Measurements from ENCODE around the gene NDUFC1. TPM values are rescaled to one million over a fixed set of nuclear protein-coding genes. Genes with fewer than 3 reads are reported as not detected.

The NDUFC1 gene
- total and polyA plus RNA-seq, 2 donors (not counting 1 experiment from before 2014, with no cell fraction given) = 36.9 to 47.9 TPM

DNA sequence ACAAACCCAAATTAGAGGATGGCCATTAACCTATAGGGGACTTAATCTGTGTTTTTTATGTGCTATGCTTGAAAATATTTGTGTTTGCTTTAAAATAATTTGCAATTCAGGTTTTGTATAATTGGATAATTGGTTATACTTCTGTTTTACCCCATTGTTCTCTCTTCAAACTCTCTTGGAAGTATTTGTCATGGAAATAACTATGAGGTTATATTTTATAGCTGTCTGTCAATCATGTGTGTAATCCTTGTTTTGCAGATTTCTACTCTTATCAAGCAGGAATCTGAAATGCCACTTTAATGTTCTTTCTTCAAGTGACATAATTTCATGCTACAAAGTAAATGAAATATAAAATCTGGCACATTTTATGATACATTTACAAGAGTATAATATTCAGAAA is 15.4 kb upstream of the NDUFC1 start:
- H4K20me1 ChIP-seq (ENCODE audit: control insufficient read depth, extremely low read depth, insufficient read depth, low read length) = no peaks in the 10 kb centered on the region
- no peaks in the 10 kb centered on the region for H3K27me3 ChIP-seq (ENCODE audit: control insufficient read depth, insufficient read depth, low read length)
- H3K4me1 ChIP-seq (ENCODE audit: control insufficient read depth, extremely low read depth, insufficient read depth, low read length) = no peaks in the 10 kb centered on the region
- DNase-seq (ENCODE audit: low read depth in 2 of 2) = no peak
- H3K9ac ChIP-seq (ENCODE audit: insufficient read depth, low read length) = no peak overlapping the region
- no peaks in the 10 kb centered on the region for H3K36me3 ChIP-seq (ENCODE audit: control insufficient read depth, insufficient read depth, low read length)
- no peak overlapping the region for H3K4me2 ChIP-seq (ENCODE audit: extremely low read depth, insufficient read depth, low read length)
- no peak overlapping the region for H3K4me3 ChIP-seq (replicated peaks in 1 of 4; ENCODE audit: control extremely low read depth in 1 of 4, insufficient read depth in 1 of 4, low read depth in 3 of 4, low read length in 4 of 4)
- H2AFZ ChIP-seq (ENCODE audit: low read length) = no peak overlapping the region
- peaks cover 95% of the 10 kb centered on the region for H3K79me2 ChIP-seq (ENCODE audit: control insufficient read depth, insufficient read depth, low read length)
- no peaks in the 10 kb centered on the region for H3K9me3 ChIP-seq (ENCODE audit: control insufficient read depth, insufficient read depth, low read depth, low read length)
- TF ChIP-seq, protein P1, sequence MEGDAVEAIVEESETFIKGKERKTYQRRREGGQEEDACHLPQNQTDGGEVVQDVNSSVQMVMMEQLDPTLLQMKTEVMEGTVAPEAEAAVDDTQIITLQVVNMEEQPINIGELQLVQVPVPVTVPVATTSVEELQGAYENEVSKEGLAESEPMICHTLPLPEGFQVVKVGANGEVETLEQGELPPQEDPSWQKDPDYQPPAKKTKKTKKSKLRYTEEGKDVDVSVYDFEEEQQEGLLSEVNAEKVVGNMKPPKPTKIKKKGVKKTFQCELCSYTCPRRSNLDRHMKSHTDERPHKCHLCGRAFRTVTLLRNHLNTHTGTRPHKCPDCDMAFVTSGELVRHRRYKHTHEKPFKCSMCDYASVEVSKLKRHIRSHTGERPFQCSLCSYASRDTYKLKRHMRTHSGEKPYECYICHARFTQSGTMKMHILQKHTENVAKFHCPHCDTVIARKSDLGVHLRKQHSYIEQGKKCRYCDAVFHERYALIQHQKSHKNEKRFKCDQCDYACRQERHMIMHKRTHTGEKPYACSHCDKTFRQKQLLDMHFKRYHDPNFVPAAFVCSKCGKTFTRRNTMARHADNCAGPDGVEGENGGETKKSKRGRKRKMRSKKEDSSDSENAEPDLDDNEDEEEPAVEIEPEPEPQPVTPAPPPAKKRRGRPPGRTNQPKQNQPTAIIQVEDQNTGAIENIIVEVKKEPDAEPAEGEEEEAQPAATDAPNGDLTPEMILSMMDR (conservative IDR thresholded peaks at IDR 0.05 in 1 of 2, IDR thresholded peaks at IDR 0.05 in 1 of 2; ENCODE audit: low read depth in 1 of 2, low read length in 2 of 2) = no peak
- no peak for TF ChIP-seq EZH2 (IDR thresholded peaks at IDR 0.05; ENCODE audit: low read length, missing control alignments)
- H3K27ac ChIP-seq (ENCODE audit: insufficient read depth, low read length) = no peak overlapping the region

DNA sequence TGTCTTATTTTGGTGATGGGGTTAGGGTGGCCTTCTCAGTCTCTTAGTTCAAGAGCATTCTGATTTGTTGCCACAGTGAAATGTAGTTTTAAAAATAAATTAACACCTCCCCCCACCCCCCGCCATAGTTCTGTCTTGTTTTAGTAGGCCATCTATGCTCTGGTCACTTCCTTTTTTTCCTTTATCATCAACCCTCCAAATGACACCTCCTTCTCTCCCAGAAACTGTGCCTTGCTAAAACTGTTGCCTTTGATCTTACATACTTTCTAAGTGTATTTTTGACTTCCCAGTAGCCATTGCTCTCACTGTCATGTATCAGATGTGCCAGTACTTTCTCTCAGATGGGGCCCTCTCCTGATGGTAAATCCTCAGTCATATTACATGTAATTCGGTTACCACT is 14.5 kb upstream of the NDUFC1 start:
- TF ChIP-seq EZH2 (IDR thresholded peaks at IDR 0.05; ENCODE audit: low read length, missing control alignments) = no peak
- TF ChIP-seq, protein P1 (conservative IDR thresholded peaks at IDR 0.05 in 1 of 2, IDR thresholded peaks at IDR 0.05 in 1 of 2; ENCODE audit: low read depth in 1 of 2, low read length in 2 of 2) = no peak
- no peaks in the 10 kb centered on the region for H3K9me3 ChIP-seq (ENCODE audit: control insufficient read depth, insufficient read depth, low read depth, low read length)
- H2AFZ ChIP-seq (ENCODE audit: low read length) = no peak overlapping the region
- no peak overlapping the region for H3K9ac ChIP-seq (ENCODE audit: insufficient read depth, low read length)
- H3K27ac ChIP-seq (ENCODE audit: insufficient read depth, low read length) = no peak overlapping the region
- no peaks in the 10 kb centered on the region for H3K27me3 ChIP-seq (ENCODE audit: control insufficient read depth, insufficient read depth, low read length)
- no peaks in the 10 kb centered on the region for H3K36me3 ChIP-seq (ENCODE audit: control insufficient read depth, insufficient read depth, low read length)
- no peak overlapping the region for H3K4me3 ChIP-seq (replicated peaks in 1 of 4; ENCODE audit: control extremely low read depth in 1 of 4, insufficient read depth in 1 of 4, low read depth in 3 of 4, low read length in 4 of 4)
- H3K4me2 ChIP-seq (ENCODE audit: extremely low read depth, insufficient read depth, low read length) = no peak overlapping the region
- no peaks in the 10 kb centered on the region for H4K20me1 ChIP-seq (ENCODE audit: control insufficient read depth, extremely low read depth, insufficient read depth, low read length)
- DNase-seq (ENCODE audit: low read depth in 2 of 2) = no peak
- peaks cover 95% of the 10 kb centered on the region for H3K79me2 ChIP-seq (ENCODE audit: control insufficient read depth, insufficient read depth, low read length)
- H3K4me1 ChIP-seq (ENCODE audit: control insufficient read depth, extremely low read depth, insufficient read depth, low read length) = no peaks in the 10 kb centered on the region

DNA sequence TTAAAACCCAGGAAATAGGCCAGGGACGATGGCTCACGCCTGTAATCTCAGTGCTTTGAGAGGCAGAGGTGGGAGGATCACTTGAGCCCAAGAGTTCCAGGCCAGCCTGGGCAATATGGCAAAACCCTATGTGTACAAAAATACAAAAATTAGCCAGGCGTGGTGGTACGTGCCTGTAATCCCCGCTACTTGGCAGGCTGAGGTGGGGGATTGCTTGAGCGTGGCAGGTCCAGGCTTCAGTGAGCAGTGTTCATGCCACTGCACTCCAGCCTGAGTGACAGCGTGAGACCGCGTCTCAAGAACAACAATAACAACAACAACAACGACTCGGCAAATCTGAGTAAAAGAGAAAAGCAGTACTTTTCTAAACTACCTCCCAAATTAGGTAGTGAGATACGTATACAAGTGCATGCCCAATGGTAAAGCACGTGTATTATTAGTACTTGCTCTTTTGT is 13.0 kb upstream of the NDUFC1 start:
- TF ChIP-seq, protein P1 (conservative IDR thresholded peaks at IDR 0.05 in 1 of 2, IDR thresholded peaks at IDR 0.05 in 1 of 2; ENCODE audit: low read depth in 1 of 2, low read length in 2 of 2) = no peak
- TF ChIP-seq EZH2 (IDR thresholded peaks at IDR 0.05; ENCODE audit: low read length, missing control alignments) = no peak
- Histone ChIP-seq H4K20me1 (ENCODE audit: control insufficient read depth, extremely low read depth, insufficient read depth, low read length) (no peaks in the 10 kb centered on the region), H3K27ac (ENCODE audit: insufficient read depth, low read length) (no peak overlapping the region), H3K9ac (ENCODE audit: insufficient read depth, low read length) (no peak overlapping the region), H2AFZ (ENCODE audit: low read length) (no peak overlapping the region), H3K4me3 (replicated peaks in 1 of 4; ENCODE audit: control extremely low read depth in 1 of 4, insufficient read depth in 1 of 4, low read depth in 3 of 4, low read length in 4 of 4) (no peak overlapping the region), H3K4me2 (ENCODE audit: extremely low read depth, insufficient read depth, low read length) (no peak overlapping the region), H3K9me3 (ENCODE audit: control insufficient read depth, insufficient read depth, low read depth, low read length) (no peaks in the 10 kb centered on the region), H3K79me2 (ENCODE audit: control insufficient read depth, insufficient read depth, low read length) (peaks cover 97% of the 10 kb centered on the region), H3K4me1 (ENCODE audit: control insufficient read depth, extremely low read depth, insufficient read depth, low read length) (no peaks in the 10 kb centered on the region), H3K27me3 (ENCODE audit: control insufficient read depth, insufficient read depth, low read length) (no peaks in the 10 kb centered on the region), H3K36me3 (ENCODE audit: control insufficient read depth, insufficient read depth, low read length) (no peaks in the 10 kb centered on the region)
- DNase-seq (ENCODE audit: low read depth in 2 of 2) = no peak

Data from fibroblast of lung (primary cell).